Mucosa of descending colon (tissue), 3 donors: ENCODE results near the gene PTPRD. TPM values are rescaled to one million over a fixed set of nuclear protein-coding genes. Genes with fewer than 3 reads are reported as not detected.

ENCODE experiments used
- ATAC-seq: fragments of 200-7000 bp; cut with Tn5 transposase; one replicate; pipeline ENCODE4 v1.9.1; 2020; ENCODE audit warnings: mild to moderate bottlenecking, moderate library complexity
- DNase-seq, 3 donors: peaks; one replicate each; pipeline ENCODE4 v3.0.0-alpha.2; 2020
- H3K36me3 ChIP-seq: fragments of 200-600 bp; one replicate; pipeline ENCODE4 v1.8.0; 2021; ENCODE audit warnings: low read depth, mild to moderate bottlenecking
- H3K4me1 ChIP-seq: fragments of 200-600 bp; one replicate; pipeline ENCODE4 v1.8.0; 2021; ENCODE audit warnings: low read depth, mild to moderate bottlenecking
- H3K4me3 ChIP-seq: fragments of 200-600 bp; one replicate; pipeline ENCODE4 v1.8.0; 2021; ENCODE audit warnings: mild to moderate bottlenecking
- H3K9me3 ChIP-seq: fragments of 200-600 bp; one replicate; pipeline ENCODE4 v1.8.0; 2021; ENCODE audit warnings: mild to moderate bottlenecking
- CTCF ChIP-seq: fragments of 200-600 bp; IDR thresholded peaks from one replicate; pipeline ENCODE4 v1.8.0; 2022; ENCODE audit warnings: antibody characterized with exemption, mild to moderate bottlenecking
- intact Hi-C, 2 donors: fragments of 100-400 bp; cut with DNase I in 1 of 2; cut with micrococcal nuclease in 1 of 2; formaldehyde crosslinking; loops; one replicate each; pipeline versions ENCODE4 v1.11.0 to v1.11.1; 2022; cut with DNase I, micrococcal nuclease
- total RNA-seq, 3 donors: library from RNA; stranded (reverse); fragmentation: NEBNext Ultra II Directional in 2 of 3; extraction: Animal tissue kit (Norgen Biotek cat#: 25700) in 2 of 3; gene quantifications; one replicate each; pipeline versions ENCODE4 v1.2.1 to v1.2.4, GENCODE V29; 2021 to 2023
- donor health status: DM: no; HTN: no; CAD: no; lungs with moderate emphysema.
- donor health status: DM: no; HTN: no; CAD: no.
- donor health status: DM: no; HTN: yes; CAD: no.

PTPRD gene
- total RNA-seq, 3 donors from 2014 or later, result 52.7 to 128 (median 113) TPM

GRCh38 chr9:9914174-9914573 lies 698.6 kb downstream of the PTPRD start:
- no peaks in the 10 kb centered on the region for H3K36me3 ChIP-seq
- no peaks in the 10 kb centered on the region for H3K4me1 ChIP-seq
- H3K4me3 ChIP-seq, result no peak overlapping the region
- intact Hi-C loops, result no loop called here
- no peak for DNase-seq
- no peak for ATAC-seq
- no peak for TF ChIP-seq CTCF
- no peaks in the 10 kb centered on the region for H3K9me3 ChIP-seq

GRCh38 chr9:9913276-9913832 lies 699.4 kb downstream of the PTPRD start:
- H3K36me3 ChIP-seq, result no peaks in the 10 kb centered on the region
- no peak for TF ChIP-seq CTCF
- ATAC-seq, result no peak

GRCh38 chr9:9912459-9912858 lies 700.3 kb downstream of the PTPRD start:
- no peak for TF ChIP-seq CTCF
- Histone ChIP-seq H3K9me3 (no peaks in the 10 kb centered on the region), H3K4me3 (no peak overlapping the region), H3K4me1 (no peaks in the 10 kb centered on the region), H3K36me3 (no peaks in the 10 kb centered on the region)
- DNase-seq (no peak), ATAC-seq (no peak)
- intact Hi-C loops, result no loop called here

More at GRCh38 chr9:9913276-9913832, 699.4 kb downstream of the PTPRD start:
- no peak for DNase-seq
- intact Hi-C loops, result no loop called here
- Histone ChIP-seq H3K9me3 (no peaks in the 10 kb centered on the region), H3K4me3 (no peak overlapping the region), H3K4me1 (no peaks in the 10 kb centered on the region)

- Histone ChIP-seq H3K4me3 (no peak overlapping the region), H3K4me1 (no peaks in the 10 kb centered on the region), H3K36me3 (no peaks in the 10 kb centered on the region), H3K9me3 (no peaks in the 10 kb centered on the region)
- intact Hi-C loops, result no loop called here
- no peak for TF ChIP-seq CTCF
- no peak for DNase-seq
- no peak for ATAC-seq
Measured at GRCh38 chr9:9905736-9906135, 707.1 kb downstream of the PTPRD start.

- no peaks in the 10 kb centered on the region for H3K9me3 ChIP-seq
- no peak overlapping the region for H3K4me3 ChIP-seq
- no peak for DNase-seq
- no peak for TF ChIP-seq CTCF
- ATAC-seq, result no peak
- H3K4me1 ChIP-seq, result no peaks in the 10 kb centered on the region
- intact Hi-C loops, result no loop called here
- no peaks in the 10 kb centered on the region for H3K36me3 ChIP-seq
Measured at GRCh38 chr9:9904041-9904440, 708.8 kb downstream of the PTPRD start.

DNA sequence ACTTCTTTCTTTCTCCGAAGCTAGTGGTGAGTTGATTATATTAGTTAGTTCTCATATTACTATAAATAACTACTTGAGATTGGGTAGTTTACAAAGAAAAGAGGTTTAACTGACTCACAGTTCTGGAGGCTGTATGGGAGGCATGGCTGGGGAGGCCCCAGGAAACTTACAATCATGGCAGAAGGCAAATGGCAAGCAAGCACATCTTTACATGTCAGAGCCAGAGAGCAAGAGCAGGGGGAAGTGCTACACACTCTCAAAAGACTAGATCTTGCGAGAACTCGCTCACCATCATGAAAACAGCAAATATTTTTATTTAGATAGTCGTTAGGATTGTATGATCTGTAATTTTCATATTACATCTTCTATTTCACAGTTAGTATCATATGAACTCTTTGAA lies 711.2 kb downstream of the PTPRD start:
- TF ChIP-seq CTCF, result no peak

More for the DNA sequence above, 711.2 kb downstream of the PTPRD start:
- Histone ChIP-seq H3K36me3 (no peaks in the 10 kb centered on the region), H3K4me3 (no peak overlapping the region), H3K9me3 (no peaks in the 10 kb centered on the region), H3K4me1 (no peaks in the 10 kb centered on the region)
- no peak for ATAC-seq
- intact Hi-C loops, result no loop called here
- no peak for DNase-seq
